ENCODE measurements around the gene RALA.

Gene RALA

GRCh38 chr7:39697483-39697882 lies 74.1 kb downstream of the RALA start:
- no peak for DNase-seq (ENCODE audit: extremely low read depth, low read depth)
- H3K4me3 ChIP-seq (replicated peaks; ENCODE audit: low read depth, low read length): no peak overlapping the region
- TF ChIP-seq CTCF (IDR thresholded peaks at IDR 0.05; ENCODE audit: low read depth, low read length, missing control alignments): no peak

GRCh38 chr7:39700165-39700564 lies 76.8 kb downstream of the RALA start:
- no peak for TF ChIP-seq CTCF (IDR thresholded peaks at IDR 0.05; ENCODE audit: low read depth, low read length, missing control alignments)
- no peak for DNase-seq (ENCODE audit: extremely low read depth, low read depth)
- no peak overlapping the region for H3K4me3 ChIP-seq (replicated peaks; ENCODE audit: low read depth, low read length)

GRCh38 chr7:39700932-39701331 lies 77.6 kb downstream of the RALA start:
- no peak for TF ChIP-seq CTCF (IDR thresholded peaks at IDR 0.05; ENCODE audit: low read depth, low read length, missing control alignments)
- no peak overlapping the region for H3K4me3 ChIP-seq (replicated peaks; ENCODE audit: low read depth, low read length)
- no peak for DNase-seq (ENCODE audit: extremely low read depth, low read depth)

- TF ChIP-seq CTCF (IDR thresholded peaks at IDR 0.05; ENCODE audit: low read depth, low read length, missing control alignments): no peak
- no peak overlapping the region for H3K4me3 ChIP-seq (replicated peaks; ENCODE audit: low read depth, low read length)
- no peak for DNase-seq (ENCODE audit: extremely low read depth, low read depth)
These were observed 78.8 kb downstream of the RALA start for GRCh38 chr7:39702133-39702532.

- no peak overlapping the region for H3K4me3 ChIP-seq (replicated peaks; ENCODE audit: low read depth, low read length)
- TF ChIP-seq CTCF (IDR thresholded peaks at IDR 0.05; ENCODE audit: low read depth, low read length, missing control alignments): peak; percentile 8
- no peak for DNase-seq (ENCODE audit: extremely low read depth, low read depth)
These were observed 79.8 kb downstream of the RALA start for GRCh38 chr7:39703144-39703543.

- H3K4me3 ChIP-seq (replicated peaks; ENCODE audit: low read depth, low read length): no peak overlapping the region
- TF ChIP-seq CTCF (IDR thresholded peaks at IDR 0.05; ENCODE audit: low read depth, low read length, missing control alignments): no peak
- no peak for DNase-seq (ENCODE audit: extremely low read depth, low read depth)
These were observed 85.7 kb downstream of the RALA start for GRCh38 chr7:39709029-39709428.

GRCh38 chr7:39709768-39710311 lies 86.5 kb downstream of the RALA start:
- no peak overlapping the region for H3K4me3 ChIP-seq (replicated peaks; ENCODE audit: low read depth, low read length)
- TF ChIP-seq CTCF (IDR thresholded peaks at IDR 0.05; ENCODE audit: low read depth, low read length, missing control alignments): no peak
- DNase-seq (ENCODE audit: extremely low read depth, low read depth): no peak

Data from HFF-Myc (cell line).